Ishikawa (cell line): ENCODE measurements around the gene KRTAP2-3.

Source experiments
- EP300 ChIP-seq: IDR thresholded peaks from 2 replicates; pipeline ENCODE4 v1.6.1; 2012; ENCODE audit warnings: borderline replicate concordance
- FOXM1 ChIP-seq: IDR thresholded peaks from 2 replicates; pipeline ENCODE4 v1.6.1; 2012; ENCODE audit warnings: low read depth, borderline replicate concordance
- NFIC ChIP-seq: IDR thresholded peaks from 2 replicates; pipeline ENCODE4 v1.6.1; 2012
- RAD21 ChIP-seq: IDR thresholded peaks from 2 replicates; pipeline ENCODE4 v1.6.1; 2012; ENCODE audit warnings: low read depth
- YY1 ChIP-seq: IDR thresholded peaks from 2 replicates; pipeline ENCODE4 v1.6.1; 2012; ENCODE audit warnings: low read depth

GRCh38 chr17:41071606-41072360, 11.9 kb upstream of the KRTAP2-3 start:
- no peak for TF ChIP-seq NFIC
- TF ChIP-seq FOXM1 = no peak
- TF ChIP-seq EP300 = no peak
- TF ChIP-seq RAD21 = no peak
- TF ChIP-seq YY1 = no peak
